Panc1 (cell line): ENCODE measurements around the gene GRAMD2A. TPM values are rescaled to one million over a fixed set of nuclear protein-coding genes. Genes with fewer than 3 reads are reported as not detected.

Source experiments
- ATAC-seq: fragments of 200-7000 bp; cut with Tn5 transposase; 2 replicates; pipeline ENCODE4 v1.9.1; 2020; ENCODE audit warnings: mild to moderate bottlenecking, moderate library complexity
- BruUV-seq: library from RNA; stranded (reverse); fragments of 400-500 nt; replicated peaks from 2 replicates; lab custom pipeline; 2021; lab: Mats Ljungman, UMichigan
- CTCF ChIA-PET: fragments of 300-600 bp; sonication (Branson Sonifier 250); formaldehyde crosslinking; loops from one replicate; lab custom pipeline; 2022; ENCODE audit warnings: antibody characterized with exemption; lab: Charles Lee
- POLR2A ChIA-PET: fragments of 300-600 bp; sonication (Branson Sonifier 250); formaldehyde crosslinking; loops from one replicate; lab custom pipeline; 2022; ENCODE audit warnings: antibody characterized with exemption; lab: Charles Lee
- DNase-seq: peaks from one replicate; pipeline ENCODE4 v3.0.0-alpha.2; 2010; ENCODE audit warnings: low read depth, low spot score
- H3K27ac ChIP-seq: 2 replicates; pipeline ENCODE4 v1.5.1; 2011; ENCODE audit warnings: mild to moderate bottlenecking, low read length, inconsistent platforms
- H3K27me3 ChIP-seq: fragments of 200-500 bp; sonication (Bioruptor generic); 2 replicates; pipeline ENCODE4 v1.6.0; 2014; ENCODE audit warnings: low read length, inconsistent platforms; ENCODE audit not compliant: control insufficient read depth, insufficient read depth
- H3K36me3 ChIP-seq: fragments of 200-500 bp; sonication (Bioruptor generic); 2 replicates; pipeline ENCODE4 v1.5.1; 2014; ENCODE audit warnings: inconsistent platforms, mild to moderate bottlenecking, low read length, moderate library complexity; ENCODE audit not compliant: control insufficient read depth, insufficient read depth
- H3K4me1 ChIP-seq: 2 replicates; pipeline ENCODE4 v1.5.1; 2011; ENCODE audit warnings: inconsistent platforms, mild to moderate bottlenecking, low read length, moderate library complexity; ENCODE audit not compliant: control insufficient read depth, insufficient read depth
- H3K4me3 ChIP-seq, 2 experiments: 2 replicates each; pipeline ENCODE4 v1.5.1; 2011 to 2012; ENCODE audit warnings: low read depth in 2 of 2, low read length in 2 of 2, mild to moderate bottlenecking in 2 of 2, inconsistent platforms in 1 of 2, moderate library complexity in 1 of 2
- H3K9me3 ChIP-seq: fragments of 200-500 bp; sonication (Bioruptor generic); 2 replicates; pipeline ENCODE4 v1.5.1; 2014; ENCODE audit warnings: low read depth, mild to moderate bottlenecking, inconsistent platforms, low read length, moderate library complexity; ENCODE audit not compliant: control insufficient read depth, insufficient read depth
- POLR2AphosphoS5 ChIP-seq: IDR thresholded peaks from 2 replicates; pipeline ENCODE4 v1.6.1; 2012; ENCODE audit warnings: mild to moderate bottlenecking, low read depth, low read length, moderate library complexity
- SIN3A ChIP-seq: IDR thresholded peaks from 2 replicates; pipeline ENCODE4 v1.6.1; 2012; ENCODE audit warnings: low read depth, mild to moderate bottlenecking, low read length, moderate library complexity, borderline replicate concordance; ENCODE audit not compliant: insufficient read depth
- TCF7L2 ChIP-seq: IDR thresholded peaks from 2 replicates; pipeline ENCODE4 v1.6.1; 2011; ENCODE audit warnings: mild to moderate bottlenecking, low read depth, low read length, inconsistent platforms
- in situ Hi-C: cut with HindIII; loops from 2 replicates; pipeline ENCODE4 v1.10.0; 2016; ENCODE audit warnings: low sequenced_read_pairs, low pct_unique_long_range_greater_than_20kb
- intact Hi-C: fragments of 100-400 bp; cut with micrococcal nuclease; formaldehyde crosslinking; loops from one replicate; pipeline ENCODE4 v1.10.0; 2022; ENCODE audit not compliant: unreplicated experiment
- total RNA-seq: library from RNA; stranded (reverse); gene quantifications from one replicate; pipeline ENCODE4 v1.2.1, GENCODE V29; 2021; ENCODE audit not compliant: unreplicated experiment
- TF ChIP-seq, protein P1 (sequence below): fragments of 450-650 bp; IDR thresholded peaks from 2 replicates; pipeline ENCODE4 v1.5.1; 2017; ENCODE audit warnings: mild to moderate bottlenecking
- TF ChIP-seq, protein P2 (sequence below), 2 experiments: IDR thresholded peaks; 2 replicates each; pipeline ENCODE4 v1.6.1; 2011 to 2012; ENCODE audit warnings: low read depth in 2 of 2, control low read depth in 1 of 2, low read length in 1 of 2, mild to moderate bottlenecking in 1 of 2, moderate library complexity in 1 of 2; ENCODE audit not compliant: insufficient read depth in 1 of 2

Gene GRAMD2A
- total RNA-seq, 1 experiment from 2014 or later: 1.3 TPM

DNA sequence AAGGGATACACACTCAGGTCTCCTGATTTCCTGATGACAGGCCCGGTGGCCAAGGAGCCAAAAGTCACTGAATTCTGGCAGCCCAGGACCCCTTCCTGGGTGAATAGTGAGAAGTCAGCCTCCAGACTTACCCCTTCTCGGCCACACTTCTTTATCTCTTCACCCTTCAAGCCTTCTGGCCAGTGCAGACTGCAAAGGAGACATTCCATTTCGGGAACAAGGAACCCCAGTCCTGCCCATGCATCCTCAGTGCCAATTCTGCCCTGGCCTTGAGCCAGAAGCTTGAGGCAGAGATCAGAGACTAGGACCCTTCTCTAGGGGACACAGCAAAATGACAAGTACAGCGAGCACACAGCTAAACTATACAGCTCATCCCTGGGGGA is 28.8 kb downstream of the GRAMD2A start:
- Histone ChIP-seq H3K36me3 (no peaks in the 10 kb centered on the region), H3K4me1 (no peaks in the 10 kb centered on the region), H3K9me3 (no peaks in the 10 kb centered on the region), H3K4me3 (no peak overlapping the region), H3K27ac (no peak overlapping the region), H3K27me3 (no peaks in the 10 kb centered on the region)
- DNase-seq (no peak), ATAC-seq (no peak)
- intact Hi-C loops (no loop called here), in situ Hi-C loops (no loop called here)
- TF ChIP-seq, protein P1, sequence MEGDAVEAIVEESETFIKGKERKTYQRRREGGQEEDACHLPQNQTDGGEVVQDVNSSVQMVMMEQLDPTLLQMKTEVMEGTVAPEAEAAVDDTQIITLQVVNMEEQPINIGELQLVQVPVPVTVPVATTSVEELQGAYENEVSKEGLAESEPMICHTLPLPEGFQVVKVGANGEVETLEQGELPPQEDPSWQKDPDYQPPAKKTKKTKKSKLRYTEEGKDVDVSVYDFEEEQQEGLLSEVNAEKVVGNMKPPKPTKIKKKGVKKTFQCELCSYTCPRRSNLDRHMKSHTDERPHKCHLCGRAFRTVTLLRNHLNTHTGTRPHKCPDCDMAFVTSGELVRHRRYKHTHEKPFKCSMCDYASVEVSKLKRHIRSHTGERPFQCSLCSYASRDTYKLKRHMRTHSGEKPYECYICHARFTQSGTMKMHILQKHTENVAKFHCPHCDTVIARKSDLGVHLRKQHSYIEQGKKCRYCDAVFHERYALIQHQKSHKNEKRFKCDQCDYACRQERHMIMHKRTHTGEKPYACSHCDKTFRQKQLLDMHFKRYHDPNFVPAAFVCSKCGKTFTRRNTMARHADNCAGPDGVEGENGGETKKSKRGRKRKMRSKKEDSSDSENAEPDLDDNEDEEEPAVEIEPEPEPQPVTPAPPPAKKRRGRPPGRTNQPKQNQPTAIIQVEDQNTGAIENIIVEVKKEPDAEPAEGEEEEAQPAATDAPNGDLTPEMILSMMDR: no peak
- TF ChIP-seq TCF7L2 (no peak), POLR2AphosphoS5 (no peak)
- CTCF ChIA-PET: no interaction called here
- POLR2A ChIA-PET: no interaction called here
- no TSS peak for BruUV-seq

DNA sequence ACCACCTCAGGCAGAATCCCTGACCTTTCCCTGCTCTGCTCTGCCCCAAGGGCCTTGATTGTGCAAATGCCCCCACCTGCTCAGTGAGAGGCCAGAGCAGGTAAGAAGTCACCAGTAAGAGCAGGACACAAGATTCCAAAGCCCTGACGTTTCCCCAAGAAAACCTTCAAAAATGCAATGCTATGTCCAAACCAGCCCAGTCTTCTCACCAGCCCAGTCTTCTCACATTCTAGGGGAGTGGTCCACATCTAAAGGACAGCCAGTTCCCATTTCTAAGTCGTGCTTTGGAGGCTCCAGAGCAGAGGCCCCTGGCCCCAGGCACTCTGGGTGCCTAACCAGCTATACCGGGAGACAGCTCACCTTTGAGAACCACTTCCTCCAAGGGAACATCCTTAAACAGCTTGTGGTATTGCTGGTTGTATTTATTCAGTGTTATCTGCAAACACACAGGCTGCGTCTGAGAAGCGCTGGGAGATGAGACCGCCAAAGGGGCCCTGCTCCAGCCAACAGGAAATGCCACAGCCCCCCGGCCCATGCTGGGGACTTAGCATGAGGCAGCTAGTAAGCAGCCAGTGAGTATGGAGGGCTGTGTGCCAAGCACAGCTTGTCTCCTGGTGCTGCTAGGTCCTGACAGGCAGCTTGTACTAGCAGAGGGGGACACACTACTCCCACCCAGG is 29.3 kb downstream of the GRAMD2A start:
- CTCF ChIA-PET: no interaction called here
- in situ Hi-C loops: no loop called here
- Histone ChIP-seq H3K36me3 (no peaks in the 10 kb centered on the region), H3K4me1 (no peaks in the 10 kb centered on the region), H3K27me3 (no peaks in the 10 kb centered on the region), H3K9me3 (no peaks in the 10 kb centered on the region), H3K27ac (no peak overlapping the region), H3K4me3 (no peak overlapping the region)
- BruUV-seq: no TSS peak
- ATAC-seq (no peak), DNase-seq (no peak)
- intact Hi-C loops: no loop called here
- POLR2A ChIA-PET: no interaction called here
- TF ChIP-seq TCF7L2: no peak
- TF ChIP-seq, protein P2, sequence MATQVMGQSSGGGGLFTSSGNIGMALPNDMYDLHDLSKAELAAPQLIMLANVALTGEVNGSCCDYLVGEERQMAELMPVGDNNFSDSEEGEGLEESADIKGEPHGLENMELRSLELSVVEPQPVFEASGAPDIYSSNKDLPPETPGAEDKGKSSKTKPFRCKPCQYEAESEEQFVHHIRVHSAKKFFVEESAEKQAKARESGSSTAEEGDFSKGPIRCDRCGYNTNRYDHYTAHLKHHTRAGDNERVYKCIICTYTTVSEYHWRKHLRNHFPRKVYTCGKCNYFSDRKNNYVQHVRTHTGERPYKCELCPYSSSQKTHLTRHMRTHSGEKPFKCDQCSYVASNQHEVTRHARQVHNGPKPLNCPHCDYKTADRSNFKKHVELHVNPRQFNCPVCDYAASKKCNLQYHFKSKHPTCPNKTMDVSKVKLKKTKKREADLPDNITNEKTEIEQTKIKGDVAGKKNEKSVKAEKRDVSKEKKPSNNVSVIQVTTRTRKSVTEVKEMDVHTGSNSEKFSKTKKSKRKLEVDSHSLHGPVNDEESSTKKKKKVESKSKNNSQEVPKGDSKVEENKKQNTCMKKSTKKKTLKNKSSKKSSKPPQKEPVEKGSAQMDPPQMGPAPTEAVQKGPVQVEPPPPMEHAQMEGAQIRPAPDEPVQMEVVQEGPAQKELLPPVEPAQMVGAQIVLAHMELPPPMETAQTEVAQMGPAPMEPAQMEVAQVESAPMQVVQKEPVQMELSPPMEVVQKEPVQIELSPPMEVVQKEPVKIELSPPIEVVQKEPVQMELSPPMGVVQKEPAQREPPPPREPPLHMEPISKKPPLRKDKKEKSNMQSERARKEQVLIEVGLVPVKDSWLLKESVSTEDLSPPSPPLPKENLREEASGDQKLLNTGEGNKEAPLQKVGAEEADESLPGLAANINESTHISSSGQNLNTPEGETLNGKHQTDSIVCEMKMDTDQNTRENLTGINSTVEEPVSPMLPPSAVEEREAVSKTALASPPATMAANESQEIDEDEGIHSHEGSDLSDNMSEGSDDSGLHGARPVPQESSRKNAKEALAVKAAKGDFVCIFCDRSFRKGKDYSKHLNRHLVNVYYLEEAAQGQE (IDR thresholded peaks at IDR 0.05; ENCODE audit: insufficient read depth in 1 of 2, low read depth in 2 of 2, low read length in 1 of 2): no peak
- TF ChIP-seq, protein P1: no peak
- TF ChIP-seq SIN3A: no peak
- TF ChIP-seq POLR2AphosphoS5: no peak
